K562 (cell line): ENCODE results near the gene UNC5C. TPM values are rescaled to one million over a fixed set of nuclear protein-coding genes. Genes with fewer than 3 reads are reported as not detected.

ENCODE experiments used
- ATAC-seq: fragments of 200-7000 bp; cut with Tn5 transposase; 3 replicates; pipeline ENCODE4 v1.9.1; 2020; ENCODE audit warnings: moderate library complexity
- BruUV-seq: library from RNA; stranded (reverse); fragments of 400-500 nt; replicated peaks from 2 replicates; lab custom pipeline; 2021; lab: Mats Ljungman, UMichigan
- CTCF ChIA-PET: fragments of 300-600 bp; formaldehyde crosslinking; extraction: SDS; loops from one replicate; lab custom pipeline; 2021; ENCODE audit warnings: low intra/inter-chr PET ratio; lab: Yijun Ruan, JAX
- POLR2A ChIA-PET: fragments of 300-600, 350-650 bp; sonication (Branson Sonifier 250); formaldehyde crosslinking; extraction: SDS; loops from one replicate; lab custom pipeline; 2021; ENCODE audit warnings: antibody characterized with exemption, inconsistent platforms; lab: Yijun Ruan, JAX
- DNase-seq, 4 experiments: peaks; one replicate each; pipeline versions ENCODE4 v3.0.0 to v3.0.0-alpha.2; 2011 to 2018; ENCODE audit warnings: low spot score in 3 of 4, mixed read lengths in 3 of 4; ENCODE audit errors: extremely low read depth in 1 of 4
- FAIRE-seq: peaks from 2 replicates; lab custom pipeline; 2011; peaks lifted over from hg19 to GRCh38; lab: Jason Lieb, UNC
- H2AFZ ChIP-seq: 2 replicates; pipeline ENCODE4 v1.6.0; 2011; ENCODE audit warnings: low read depth, low read length, control low read depth, inconsistent platforms
- H3K27ac ChIP-seq: fragments of 200-600 bp; 3 replicates; pipeline ENCODE4 v1.8.0; 2011; ENCODE audit warnings: low read depth, mild to moderate bottlenecking, control low read depth, inconsistent platforms, low read length, moderate library complexity, mixed read lengths; ENCODE audit errors: extremely low read depth
- H3K27me3 ChIP-seq, 2 experiments: fragments of 300-600 bp in 1 of 2; 2 replicates in 1 of 2; 3 replicates in 1 of 2; pipeline versions ENCODE4 v1.6.0 to v1.8.0; 2011; ENCODE audit warnings: inconsistent platforms in 2 of 2, low read length in 2 of 2, mild to moderate bottlenecking in 1 of 2, mixed read lengths in 1 of 2, moderate library complexity in 1 of 2; ENCODE audit not compliant: control insufficient read depth in 2 of 2, insufficient read depth in 2 of 2
- H3K36me3 ChIP-seq: fragments of 300-600 bp; 3 replicates; pipeline ENCODE4 v1.8.0; 2011; ENCODE audit warnings: mild to moderate bottlenecking, low read length, inconsistent platforms; ENCODE audit not compliant: control insufficient read depth, insufficient read depth
- H3K4me1 ChIP-seq, 2 experiments: fragments of 200-600 bp in 1 of 2; replicated peaks in 1 of 2; 2 replicates in 1 of 2; 3 replicates in 1 of 2; pipeline versions ENCODE4 v1.5.1 to v1.8.0; 2011; ENCODE audit warnings: inconsistent platforms in 2 of 2, low read length in 2 of 2, mild to moderate bottlenecking in 1 of 2, mixed read lengths in 1 of 2, moderate library complexity in 1 of 2; ENCODE audit not compliant: control insufficient read depth in 2 of 2, insufficient read depth in 2 of 2
- H3K4me2 ChIP-seq: 2 replicates; pipeline ENCODE4 v1.6.1; 2011; ENCODE audit warnings: low read length, control low read depth, inconsistent platforms, mixed read lengths; ENCODE audit not compliant: insufficient read depth
- H3K4me3 ChIP-seq: fragments of 200-600 bp; sonication (generic), shearing (Covaris generic); 2 replicates; pipeline ENCODE4 v1.5.1; 2016; ENCODE audit warnings: control low read depth, inconsistent platforms
- H3K79me2 ChIP-seq: fragments of 200-600 bp; 3 replicates; pipeline ENCODE4 v1.8.0; 2011; ENCODE audit warnings: low read length, inconsistent platforms; ENCODE audit not compliant: control insufficient read depth, insufficient read depth
- H3K9ac ChIP-seq, 2 experiments: 2 replicates each; pipeline versions ENCODE4 v1.6.0 to v1.6.1; 2011; ENCODE audit warnings: low read depth in 2 of 2, low read length in 2 of 2, control low read depth in 1 of 2, inconsistent platforms in 1 of 2, mild to moderate bottlenecking in 1 of 2, mixed read lengths in 1 of 2; ENCODE audit not compliant: insufficient read depth in 1 of 2
- H3K9me1 ChIP-seq: one replicate; pipeline ENCODE4 v1.6.0; 2011; ENCODE audit warnings: inconsistent platforms, mild to moderate bottlenecking, low read length, moderate library complexity; ENCODE audit not compliant: control insufficient read depth, insufficient read depth
- H3K9me3 ChIP-seq: replicated peaks from 2 replicates; pipeline ENCODE4 v1.5.1; 2011; ENCODE audit warnings: low read depth, low read length, inconsistent platforms; ENCODE audit not compliant: control insufficient read depth, insufficient read depth
- H4K20me1 ChIP-seq: replicated peaks from 2 replicates; pipeline ENCODE4 v1.6.1; 2011; ENCODE audit warnings: low read length, inconsistent platforms, mixed read lengths; ENCODE audit not compliant: control insufficient read depth, insufficient read depth
- ARHGAP35 ChIP-seq: fragments of 450-650 bp; IDR thresholded peaks from 2 replicates; pipeline ENCODE4 v1.6.1; 2018; ENCODE audit not compliant: partially characterized antibody
- GATAD2B ChIP-seq: fragments of 450-650 bp; IDR thresholded peaks from 2 replicates; pipeline ENCODE4 v1.6.1; 2017; ENCODE audit warnings: mild to moderate bottlenecking, borderline replicate concordance
- HMG20A ChIP-seq: fragments of 450-650 bp; formaldehyde crosslinking; conservative IDR thresholded peaks from 2 replicates; pipeline ENCODE4 v1.4.0; 2020; ENCODE audit warnings: mild to moderate bottlenecking, mixed read lengths
- KLF6 ChIP-seq: fragments of 250-450 bp; sonication (Bioruptor Pico); IDR thresholded peaks from 2 replicates; pipeline ENCODE4 v1.4.0; 2020; ENCODE audit warnings: mild to moderate bottlenecking, moderate library complexity, borderline replicate concordance
- MCM2 ChIP-seq: fragments of 450-650 bp; IDR thresholded peaks from 2 replicates; pipeline ENCODE4 v1.6.1; 2017; ENCODE audit warnings: low read depth, mild to moderate bottlenecking
- SRSF7 ChIP-seq: fragments of 200-400 bp; formaldehyde crosslinking; optimal IDR thresholded peaks from 2 replicates; pipeline ENCODE3; 2017; ENCODE audit warnings: mild to moderate bottlenecking, low read depth, low read length
- SRSF9 ChIP-seq: fragments of 200-400 bp; formaldehyde crosslinking; IDR thresholded peaks from 2 replicates; pipeline ENCODE4 v1.6.1; 2017; ENCODE audit warnings: low read depth, low read length, borderline replicate concordance
- WHSC1 ChIP-seq: IDR thresholded peaks from one replicate; pipeline ENCODE4 v1.6.1; 2012; ENCODE audit warnings: low read length, control low read depth, inconsistent platforms
- ZBED1 ChIP-seq: IDR thresholded peaks from 2 replicates; pipeline ENCODE4 v1.6.1; 2014
- ZBTB1 ChIP-seq: sonication (generic); formaldehyde crosslinking; IDR thresholded peaks from 2 replicates; pipeline ENCODE4 v1.8.1; 2023; ENCODE audit warnings: missing genetic modification reagents, low read depth, mild to moderate bottlenecking, borderline replicate concordance
- ZFP30 ChIP-seq: fragments of 250-450 bp; sonication (Bioruptor Pico); IDR thresholded peaks from 2 replicates; pipeline ENCODE4 v1.8.0; 2022; ENCODE audit warnings: moderate library complexity, mild to moderate bottlenecking, inconsistent platforms, borderline replicate concordance
- ZNF146 ChIP-seq: IDR thresholded peaks from one replicate; pipeline ENCODE4 v1.6.1; 2018; ENCODE audit warnings: missing compliant biosample characterization; ENCODE audit not compliant: unreplicated experiment
- ZNF175 ChIP-seq: fragments of 200-800 bp; sonication (Bioruptor generic); IDR thresholded peaks from 2 replicates; pipeline ENCODE4 v1.6.1; 2016; ENCODE audit warnings: low read depth, mild to moderate bottlenecking, missing genetic modification characterization, missing compliant biosample characterization
- ZNF282 ChIP-seq: sonication (generic); formaldehyde crosslinking; IDR thresholded peaks from 2 replicates; pipeline ENCODE4 v1.8.1; 2023; ENCODE audit warnings: missing genetic modification reagents
- ZNF639 ChIP-seq, 2 experiments: fragments of 200-800 bp in 1 of 2; sonication (Bioruptor generic) in 1 of 2; sonication (generic) in 1 of 2; formaldehyde crosslinking in 1 of 2; IDR thresholded peaks in 1 of 2; conservative IDR thresholded peaks in 1 of 2; 2 replicates each; pipeline versions ENCODE4 v1.5.0 to v1.6.1; 2016 to 2020; ENCODE audit warnings: missing compliant biosample characterization in 1 of 2, missing genetic modification characterization in 1 of 2, missing genetic modification reagents in 1 of 2
- ZNF699 ChIP-seq: fragments of 250-450 bp; sonication (Bioruptor Pico); IDR thresholded peaks from 2 replicates; pipeline ENCODE4 v1.8.0; 2021; ENCODE audit warnings: mild to moderate bottlenecking, moderate library complexity; ENCODE audit not compliant: insufficient replicate concordance
- in situ Hi-C: fragments of 300-500 bp; cut with MboI; formaldehyde crosslinking; loops from 4 replicates; pipeline ENCODE4 v1.15.0; 2018; ENCODE audit warnings: inconsistent platforms, mixed read lengths
- intact Hi-C: fragments of 100-400 bp; cut with micrococcal nuclease; formaldehyde crosslinking; loops from 2 replicates; pipeline ENCODE4 v1.14.2; 2022
- polyA plus RNA-seq, 8 experiments: library from polyadenylated mRNA; depleted of rRNA in 4 of 8; stranded (reverse) in 5 of 8; unstranded in 3 of 8; fragments of >200 nt; fragmentation: Nextera tagmentation in 2 of 8; fragmentation: Illumina TruSeq in 1 of 8; extraction: Ambion mirVana in 2 of 8; extraction: Trizol in 1 of 8; gene quantifications; 2 replicates each; pipeline versions ENCODE4 v1.2.1 to v1.2.3, GENCODE V29; 2011 to 2014; ENCODE audit warnings: inconsistent platforms in 1 of 8, missing spikeins in 1 of 8
- total RNA-seq, 7 experiments: library from RNA; depleted of rRNA in 6 of 7; stranded (reverse); fragments of >200 nt in 6 of 7; fragmentation: Illumina TruSeq in 2 of 7; extraction: Trizol in 2 of 7; gene quantifications; 2 replicates each; pipeline versions ENCODE4 v1.2.1 to v1.2.3, GENCODE V29; 2011 to 2021; ENCODE audit warnings: low replicate concordance in 1 of 7

Gene UNC5C
- total and polyA plus RNA-seq, 9 of the 15 experiments (the other 6 are each of a cell fraction or from before 2014, with no cell fraction given), result under 0.01 to 0.10 (median 0.03) TPM; not detected in 1

DNA sequence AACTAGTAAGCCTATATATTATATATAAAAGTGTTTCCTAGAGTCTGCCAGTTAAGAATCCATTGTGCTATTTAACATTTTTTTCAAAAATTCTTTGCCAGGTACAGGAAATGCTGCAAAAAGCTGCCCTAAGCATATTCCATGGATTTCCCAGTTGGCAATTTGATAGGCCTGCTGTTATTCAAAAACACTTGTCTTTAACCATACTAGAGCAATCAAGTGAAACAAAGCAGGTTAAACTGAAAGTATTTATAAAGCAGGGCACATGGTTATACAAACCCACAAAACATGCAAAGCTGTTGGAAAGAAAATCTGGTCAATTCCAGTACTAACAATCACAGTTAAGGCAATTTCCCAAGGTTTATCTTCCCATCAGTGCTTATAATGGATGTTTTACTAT, 159.9 kb downstream of the UNC5C start:
- BruUV-seq, result no TSS peak
- no peak overlapping the region for H3K4me2 ChIP-seq
- no peak for FAIRE-seq

More for the DNA sequence above, 159.9 kb downstream of the UNC5C start:
- POLR2A ChIA-PET, result no interaction called here
- H3K79me2 ChIP-seq, result no peaks in the 10 kb centered on the region
- intact Hi-C loops (no loop called here), in situ Hi-C loops (no loop called here)
- DNase-seq (no peak), ATAC-seq (no peak)
- TF ChIP-seq ZNF282 (CRISPR knock-in tag) (no peak), ZNF639 (CRISPR knock-in tag; conservative IDR thresholded peaks at IDR 0.05 in 1 of 2, IDR thresholded peaks at IDR 0.05 in 1 of 2) (no peak), ZNF175 (CRISPR knock-in tag) (no peak), KLF6 (CRISPR knock-in tag) (no peak), SRSF7 (no peak), GATAD2B (no peak), ZNF699 (CRISPR knock-in tag) (no peak), HMG20A (CRISPR knock-in tag) (no peak), ARHGAP35 (no peak), ZFP30 (no peak), ZNF146 (no peak), ZBED1 (no peak), ZBTB1 (no peak), MCM2 (no peak), SRSF9 (no peak), WHSC1 (no peak)
- CTCF ChIA-PET, result no interaction called here
- H3K4me1 ChIP-seq, result no peaks in the 10 kb centered on the region
- H3K9me3 ChIP-seq, result no peaks in the 10 kb centered on the region
- no peak overlapping the region for H3K9ac ChIP-seq
- H3K36me3 ChIP-seq, result no peaks in the 10 kb centered on the region
- H3K27me3 ChIP-seq, result no peaks in the 10 kb centered on the region
- no peak overlapping the region for H3K4me3 ChIP-seq
- H3K9me1 ChIP-seq, result no peaks in the 10 kb centered on the region
- H4K20me1 ChIP-seq, result no peaks in the 10 kb centered on the region
- H2AFZ ChIP-seq, result no peak overlapping the region
- no peak overlapping the region for H3K27ac ChIP-seq
